DMS53 (cell line): ENCODE results near the gene APCDD1L.

Experiments
- DNase-seq: peaks from one replicate; lab custom pipeline; 2025; lab: John Stamatoyannopoulos, UW

Gene APCDD1L

DNA sequence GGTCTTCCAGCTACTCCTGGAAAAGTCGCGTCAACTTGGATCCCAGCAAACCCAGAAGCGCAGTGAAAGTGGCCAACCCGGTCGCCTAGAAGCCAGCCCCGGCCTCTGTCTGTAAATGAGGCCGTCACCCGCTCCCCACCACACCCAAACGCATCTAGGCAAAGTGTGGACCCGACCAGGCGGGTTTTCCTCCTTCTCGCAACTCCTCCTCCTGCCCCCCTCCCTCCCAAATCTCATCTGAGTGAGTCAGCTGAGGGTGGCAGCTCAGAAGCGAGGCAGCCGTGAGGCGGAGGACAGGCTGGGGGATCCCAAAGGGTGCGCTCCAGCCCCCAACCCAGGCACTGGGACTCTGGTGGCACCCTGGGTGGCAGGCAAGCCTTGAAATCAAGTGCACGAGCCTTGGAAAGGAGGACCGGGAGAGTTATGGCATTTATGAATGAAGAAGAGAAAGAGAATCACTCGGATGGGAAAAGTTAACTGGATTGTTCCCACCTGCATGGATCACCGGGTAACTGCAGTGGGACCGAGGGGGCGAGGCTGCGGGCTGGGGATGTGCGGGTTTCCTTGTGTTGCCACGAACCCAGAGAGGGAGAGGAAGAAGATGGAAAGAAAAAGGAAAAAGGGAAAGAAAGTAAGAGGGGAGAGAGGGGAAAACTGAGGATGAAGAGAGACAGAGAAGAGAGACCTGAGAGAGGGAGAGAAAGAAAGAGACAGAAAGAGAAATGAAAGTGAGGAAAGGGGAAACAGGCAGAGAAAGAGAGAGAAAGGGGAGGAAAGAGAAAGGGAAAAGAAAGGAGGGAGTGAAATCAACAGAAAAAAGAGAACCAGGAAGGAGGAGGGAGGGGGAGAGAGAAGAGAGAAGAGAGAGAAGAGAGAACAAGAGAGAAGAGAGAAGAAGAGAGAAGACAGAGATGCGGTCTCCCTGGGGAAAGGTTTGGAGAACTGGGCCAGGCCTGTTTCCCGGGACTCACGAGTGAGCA, at the start of gene APCDD1L:
TSS of gene APCDD1L (minus strand) at position 167 of the 980 bp plus-strand sequence. CDS start 692 bp downstream, outside the sequence.
- no peak for DNase-seq

- DNase-seq: no peak
Observed at GRCh38 chr20:58559368-58559729, 44.1 kb upstream of the APCDD1L start.

GRCh38 chr20:58558486-58559367, 43.5 kb upstream of the APCDD1L start:
- no peak for DNase-seq

GRCh38 chr20:58557733-58558342, 42.6 kb upstream of the APCDD1L start:
- DNase-seq: no peak

DNA sequence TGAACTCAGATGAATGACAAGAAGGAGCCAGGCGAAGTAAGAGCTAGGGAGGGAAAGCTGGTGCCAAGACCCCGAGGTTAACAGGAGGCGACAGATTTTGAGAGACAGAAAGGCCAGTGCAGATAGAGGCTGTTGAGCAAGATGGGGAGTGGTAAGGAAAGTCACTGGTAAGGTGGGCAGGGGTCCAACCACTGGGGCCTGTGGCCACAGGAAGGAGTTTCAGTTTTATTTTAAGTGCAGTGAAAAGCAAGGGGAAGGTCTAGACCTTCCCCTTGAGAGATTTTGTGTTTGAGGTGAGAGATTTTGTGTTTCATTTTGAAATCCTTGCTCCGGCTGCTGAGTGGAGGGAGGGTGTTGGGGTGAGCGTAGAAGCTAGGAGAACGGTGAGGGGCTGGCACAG, 41.8 kb upstream of the APCDD1L start:
- no peak for DNase-seq

GRCh38 chr20:58555078-58555765, 40.0 kb upstream of the APCDD1L start:
- no peak for DNase-seq

GRCh38 chr20:58554541-58554940, 39.3 kb upstream of the APCDD1L start:
- DNase-seq: no peak

GRCh38 chr20:58553841-58554240, 38.6 kb upstream of the APCDD1L start:
- no peak for DNase-seq

- DNase-seq: no peak
Observed at GRCh38 chr20:58553166-58553696, 38.0 kb upstream of the APCDD1L start.

- DNase-seq: no peak
Observed at GRCh38 chr20:58552366-58552934, 37.3 kb upstream of the APCDD1L start.

GRCh38 chr20:58551631-58552030, 36.4 kb upstream of the APCDD1L start:
- DNase-seq: no peak

DNA sequence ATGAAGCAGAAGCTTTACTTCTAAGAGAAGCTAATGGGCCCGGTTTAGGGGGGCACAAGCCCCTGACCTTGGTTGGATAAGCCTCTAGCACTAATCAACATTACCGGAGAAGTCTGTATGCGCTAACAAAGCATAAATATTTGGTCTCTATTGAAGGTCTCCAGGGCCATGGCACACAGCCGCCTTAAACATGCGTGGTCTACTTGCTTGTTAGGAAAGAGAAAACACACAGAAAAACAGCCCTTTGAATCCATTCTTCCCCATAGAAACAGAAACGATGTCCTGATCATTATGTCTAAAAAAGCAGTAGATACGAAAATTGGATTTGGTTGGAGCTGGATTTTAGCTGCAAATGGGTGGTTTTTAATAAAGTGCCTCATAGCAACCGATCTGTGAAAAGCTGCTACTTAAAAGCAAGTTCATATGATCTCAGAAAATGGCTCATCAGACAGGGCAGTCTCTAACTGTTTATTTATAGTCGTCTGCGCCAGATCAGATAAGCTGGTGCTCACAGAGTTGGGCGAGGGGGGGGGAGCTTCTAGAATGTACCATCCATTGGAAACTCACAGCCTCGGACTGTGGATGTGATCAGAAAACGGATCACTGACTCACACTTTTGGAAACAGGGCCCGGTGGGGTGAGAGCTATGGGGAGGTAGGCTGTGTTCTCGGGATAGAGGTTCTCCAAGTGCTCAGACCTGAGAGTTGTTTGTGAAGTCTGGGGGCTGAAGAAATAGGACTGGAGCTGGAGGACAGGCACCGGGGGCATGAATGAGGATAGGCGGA, 35.3 kb upstream of the APCDD1L start:
- no peak for DNase-seq

DNA sequence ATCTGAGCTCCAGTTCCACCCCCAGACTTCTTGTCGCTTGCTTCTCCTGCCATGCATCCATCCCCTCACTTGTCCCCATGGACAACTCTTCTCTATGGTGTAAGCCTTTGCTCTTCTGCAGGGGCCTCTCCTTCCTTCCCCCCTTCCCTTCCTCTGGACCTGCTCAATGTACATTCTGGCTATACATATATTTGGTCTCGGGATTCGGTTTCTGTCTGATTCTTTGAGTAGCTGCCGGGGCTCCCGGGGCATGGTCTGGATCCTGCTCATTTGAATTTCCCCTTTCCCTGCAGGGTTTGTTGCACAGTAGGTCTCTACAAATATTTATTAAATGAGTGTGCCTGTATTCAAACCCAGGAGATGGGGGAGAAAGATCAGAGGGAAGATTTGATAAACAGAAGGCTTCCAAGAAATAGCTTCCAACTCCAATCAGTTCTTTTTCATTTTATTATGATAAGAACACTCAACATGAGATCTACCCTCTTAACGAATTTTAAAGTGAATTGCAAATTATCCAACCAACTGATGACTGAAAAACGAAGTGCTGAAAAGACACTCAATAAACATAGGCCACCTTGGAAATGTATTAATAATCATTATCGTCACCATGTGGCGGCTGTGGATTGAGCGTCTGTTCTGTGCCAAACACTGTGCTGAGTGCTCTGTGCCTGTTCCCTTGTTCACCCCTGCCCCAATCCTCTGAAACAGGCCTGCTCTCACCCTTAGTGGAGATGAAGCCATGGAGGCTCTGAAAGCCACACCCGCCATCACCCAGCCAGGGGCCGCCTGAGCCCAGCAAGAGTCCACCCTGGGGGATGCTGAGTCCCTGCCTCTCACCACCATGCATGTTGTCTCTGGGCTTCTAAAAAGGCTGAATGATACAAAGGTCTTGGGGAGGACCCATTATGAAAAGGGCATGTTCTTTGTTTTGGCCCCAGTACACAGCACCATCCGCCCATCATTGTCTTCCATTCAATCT, 34.3 kb upstream of the APCDD1L start:
- DNase-seq: no peak

- no peak for DNase-seq
Observed at GRCh38 chr20:58547623-58548475, 32.6 kb upstream of the APCDD1L start.

GRCh38 chr20:58546756-58547622, 31.8 kb upstream of the APCDD1L start:
- DNase-seq: no peak

DNA sequence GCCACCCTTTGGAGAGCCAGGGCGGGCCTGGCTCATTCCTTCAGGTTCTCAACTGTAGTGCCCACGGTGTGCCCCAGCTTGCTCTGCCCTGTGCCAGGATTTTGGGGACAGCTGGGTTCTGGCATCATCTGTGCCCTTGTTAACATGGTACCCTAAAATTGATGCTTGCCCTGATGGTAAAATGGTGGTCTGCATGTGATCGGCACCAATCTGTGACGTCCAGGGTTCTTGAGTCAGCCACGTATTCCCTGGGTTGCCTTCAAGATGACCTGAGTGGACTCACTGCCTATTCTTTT, 31.2 kb upstream of the APCDD1L start:
- DNase-seq: no peak
